GM19328 (cell line): ENCODE results near the gene NTHL1.

ENCODE experiments used
- ATAC-seq: cut with Tn5 transposase; IDR thresholded peaks from one replicate; pipeline ENCODE4 v1.9.1; 2021; ENCODE audit warnings: mild to moderate bottlenecking, moderate library complexity; ENCODE audit not compliant: unreplicated experiment

The NTHL1 gene

DNA sequence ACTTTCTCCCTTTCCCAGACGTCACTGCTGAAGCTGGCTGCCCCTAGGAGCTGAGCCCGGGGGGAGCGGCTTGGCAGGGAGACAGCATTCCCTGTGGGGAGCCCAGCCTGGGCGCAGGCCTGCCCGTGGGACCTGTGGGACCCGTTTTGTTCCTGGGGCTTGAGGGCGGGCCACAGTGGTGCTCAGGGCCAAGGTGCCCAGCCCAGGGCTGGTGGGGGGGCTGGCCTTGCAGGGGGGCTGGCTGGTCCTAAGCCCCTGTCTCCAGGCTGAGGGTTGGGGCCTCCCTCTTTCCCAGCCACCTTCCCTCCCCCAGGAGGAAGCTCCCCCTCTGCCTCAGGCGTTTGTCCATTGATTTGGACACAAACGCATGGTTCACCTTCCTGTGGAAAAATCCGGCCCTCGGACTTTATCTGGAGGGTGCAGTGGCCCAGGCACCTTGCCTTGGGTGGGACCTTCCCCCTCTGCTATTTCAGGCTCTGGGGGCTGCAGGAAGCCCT, 16.5 kb downstream of the NTHL1 start:
- ATAC-seq: no peak

DNA sequence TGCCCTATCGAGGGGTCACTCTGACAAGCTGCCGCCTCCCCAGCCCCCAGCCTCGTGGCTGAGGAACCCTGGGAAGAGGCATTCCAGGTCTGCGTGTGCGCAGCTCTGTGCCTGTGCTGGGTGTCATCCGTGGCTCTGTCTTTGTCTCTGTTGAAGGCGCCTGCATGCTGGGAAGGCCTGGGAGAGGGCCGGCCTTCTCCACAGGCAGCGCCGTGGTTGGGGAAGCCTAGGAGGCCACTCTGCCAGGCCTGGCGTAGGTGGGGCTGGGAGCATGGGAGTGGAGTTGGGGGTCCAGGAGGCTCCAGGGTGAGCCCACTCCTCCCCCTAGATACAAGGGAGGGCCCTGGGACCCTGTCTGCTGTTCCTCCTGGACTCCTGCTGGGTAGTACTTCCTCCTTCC, 17.6 kb downstream of the NTHL1 start:
- ATAC-seq: no peak

DNA sequence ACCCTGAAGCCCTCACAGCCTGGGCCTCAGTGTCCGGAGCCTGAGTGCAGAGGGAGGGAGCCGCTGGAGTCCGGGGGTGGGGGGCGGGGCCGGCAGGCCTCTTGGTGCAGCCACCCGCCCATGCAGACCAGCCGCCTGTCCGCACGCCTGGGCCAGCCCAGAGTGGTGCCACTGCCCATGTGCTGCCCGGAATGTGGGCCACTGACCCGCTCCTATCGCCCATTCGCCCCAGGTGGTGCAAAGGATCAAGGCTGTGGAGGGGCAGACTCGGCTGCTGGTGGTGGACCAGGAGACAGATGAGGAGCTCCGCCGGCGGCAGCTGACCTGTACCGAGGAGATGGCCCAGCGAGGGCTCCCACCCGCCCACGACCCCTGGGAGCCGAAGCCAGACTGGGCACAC, 18.3 kb downstream of the NTHL1 start:
- ATAC-seq: no peak

DNA sequence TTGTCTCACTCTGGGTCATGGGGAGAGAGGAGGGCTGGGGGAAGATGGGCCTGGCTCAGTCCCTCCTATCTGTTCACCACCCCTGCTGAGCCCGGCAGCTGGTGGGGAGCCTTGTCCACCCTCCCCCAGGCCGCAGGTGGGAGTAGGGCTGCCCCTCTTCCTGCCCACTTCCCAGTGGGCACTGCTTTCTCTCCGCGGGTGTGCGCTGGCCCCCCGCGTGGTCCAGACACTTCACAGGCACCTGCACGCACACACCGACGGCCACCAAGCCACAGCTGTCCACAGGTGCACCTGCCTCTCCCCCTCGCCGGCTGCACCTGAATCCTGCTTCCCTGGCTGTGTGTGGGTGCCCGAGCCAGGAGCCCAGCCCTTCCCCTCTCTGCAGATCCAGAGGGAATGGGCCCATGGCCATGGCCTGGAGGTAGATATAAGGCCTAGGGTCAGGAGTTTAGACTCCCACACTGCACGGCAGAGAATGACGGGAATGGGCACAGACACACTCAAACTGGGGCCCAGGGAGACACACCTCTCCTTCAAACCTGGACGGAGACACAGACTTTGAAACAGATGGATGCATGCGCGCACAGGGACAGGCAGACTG, 18.9 kb downstream of the NTHL1 start:
- ATAC-seq: no peak

DNA sequence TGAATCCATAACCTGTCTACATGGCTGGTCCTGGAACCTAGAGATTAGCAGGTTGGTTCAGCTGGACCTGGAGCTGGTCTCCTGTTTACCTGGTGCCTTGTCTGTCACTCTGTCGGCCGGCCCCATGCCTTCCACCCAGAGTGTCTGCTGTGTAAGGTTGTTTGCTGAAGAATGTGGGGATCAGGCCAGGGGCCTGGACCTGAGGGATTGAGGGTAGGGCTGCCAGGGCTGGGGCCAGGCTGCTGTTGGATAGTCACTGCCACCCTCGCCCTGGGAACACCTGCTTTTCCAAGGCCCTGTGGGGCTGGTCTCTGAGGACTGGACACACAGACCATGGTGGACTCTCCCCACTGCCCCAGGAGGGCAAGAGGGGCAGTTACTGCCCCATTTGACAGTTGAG, 19.5 kb downstream of the NTHL1 start:
- ATAC-seq: no peak

DNA sequence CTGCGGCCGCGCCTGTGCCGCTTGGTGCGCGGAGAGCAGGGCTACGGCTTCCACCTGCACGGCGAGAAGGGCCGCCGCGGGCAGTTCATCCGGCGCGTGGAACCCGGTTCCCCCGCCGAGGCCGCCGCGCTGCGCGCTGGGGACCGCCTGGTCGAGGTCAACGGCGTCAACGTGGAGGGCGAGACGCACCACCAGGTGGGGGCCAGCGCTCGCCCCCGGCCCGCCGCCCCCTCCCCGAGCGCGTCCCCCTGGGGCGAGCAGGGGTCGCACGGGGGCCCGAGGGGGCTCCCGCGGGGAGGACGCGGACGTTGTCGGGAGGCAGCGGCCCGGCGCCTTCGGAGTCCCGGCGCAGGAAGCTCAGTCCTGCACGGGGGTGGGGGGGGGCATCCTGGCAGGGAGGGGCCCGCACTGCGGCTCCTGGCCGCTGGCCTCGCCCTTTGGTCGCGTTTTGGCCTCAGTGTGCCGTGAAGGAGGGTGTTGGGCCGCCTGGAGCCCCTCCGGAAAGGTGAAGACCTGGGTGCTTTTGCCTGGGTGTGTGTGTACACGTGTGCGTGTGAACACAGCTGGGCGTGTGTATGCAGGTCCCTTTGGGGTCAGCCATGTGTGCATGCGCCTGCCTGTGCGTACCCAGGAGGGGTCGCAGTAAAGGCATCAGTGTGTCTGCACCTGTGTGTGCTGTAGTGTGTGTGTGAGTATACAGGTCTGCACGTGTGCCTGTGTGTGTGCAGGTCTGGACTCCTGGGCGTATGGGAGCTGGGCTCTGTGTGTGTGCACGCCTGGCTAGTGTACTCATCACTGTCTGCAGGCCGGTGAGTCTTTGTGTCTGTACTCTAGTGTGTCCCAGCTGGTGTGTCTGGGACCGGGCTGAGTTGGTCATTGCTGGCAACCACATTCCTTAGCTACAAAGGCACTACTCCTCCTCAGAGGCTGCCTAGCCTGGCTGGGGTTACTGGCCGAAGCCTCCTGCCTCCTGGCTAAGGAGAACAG, 20.3 kb downstream of the NTHL1 start:
- no peak for ATAC-seq

DNA sequence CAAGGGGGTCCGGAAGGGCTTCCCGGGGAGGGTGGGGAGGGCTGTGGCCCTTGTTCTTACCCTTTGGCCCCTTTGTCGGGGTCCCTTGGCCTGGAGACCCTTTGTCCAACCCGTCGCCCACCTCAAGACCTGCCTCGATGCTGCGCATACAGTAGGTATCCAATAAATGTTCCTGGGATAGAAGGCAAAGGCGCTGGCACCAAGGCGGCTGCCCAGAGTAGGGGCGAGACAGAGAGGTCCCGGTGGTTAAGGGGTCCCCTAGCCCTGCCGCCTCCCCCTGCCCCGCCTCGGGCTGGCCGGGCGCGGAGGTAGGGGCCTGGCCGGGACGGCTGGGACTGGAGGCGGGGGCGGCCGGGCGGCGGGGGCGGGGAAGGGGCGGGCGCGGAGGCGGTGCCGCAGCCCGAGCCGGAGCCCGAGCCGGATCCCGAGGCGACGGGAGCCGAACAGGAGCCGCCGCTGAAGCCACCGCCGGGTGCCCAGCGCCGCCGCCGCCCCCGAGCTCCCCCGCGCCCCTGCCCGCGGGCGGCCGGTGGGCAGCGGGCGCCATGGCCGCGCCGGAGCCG, 21.1 kb downstream of the NTHL1 start, which contains the start of gene NHERF2:
TSS of gene NHERF2 (plus strand) at position 442 of the 563 bp plus-strand sequence. CDS start at position 546, 104 bp downstream.
- no peak for ATAC-seq

DNA sequence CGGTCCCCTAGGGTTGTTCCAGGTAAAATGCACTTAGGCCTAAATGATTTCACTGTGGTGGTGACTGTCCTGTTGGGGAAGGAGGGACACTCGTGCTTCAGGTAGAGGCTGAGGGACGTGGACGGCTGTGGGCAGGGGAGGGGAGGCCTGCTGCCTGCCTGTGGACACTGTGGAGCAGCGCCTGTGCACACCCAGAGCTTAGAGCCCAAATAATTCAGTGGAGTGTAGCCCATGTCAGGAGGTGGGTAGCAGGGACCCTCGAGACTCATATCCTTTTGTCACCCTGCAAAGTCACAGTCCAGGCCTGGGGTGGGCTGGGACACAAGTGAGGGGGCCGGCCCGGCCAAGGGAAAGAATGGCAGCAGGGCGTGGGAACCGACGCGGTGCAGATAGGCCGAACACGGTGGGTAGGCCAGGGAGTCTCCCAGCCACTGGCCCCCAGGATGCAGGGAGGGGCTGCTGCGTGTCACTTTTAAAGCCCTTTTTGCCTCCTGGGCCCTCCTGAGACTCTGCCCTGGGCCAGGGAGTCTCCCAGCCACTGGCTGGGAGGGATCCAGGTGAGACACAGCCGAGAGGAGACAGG, 21.7 kb downstream of the NTHL1 start:
- ATAC-seq: no peak

DNA sequence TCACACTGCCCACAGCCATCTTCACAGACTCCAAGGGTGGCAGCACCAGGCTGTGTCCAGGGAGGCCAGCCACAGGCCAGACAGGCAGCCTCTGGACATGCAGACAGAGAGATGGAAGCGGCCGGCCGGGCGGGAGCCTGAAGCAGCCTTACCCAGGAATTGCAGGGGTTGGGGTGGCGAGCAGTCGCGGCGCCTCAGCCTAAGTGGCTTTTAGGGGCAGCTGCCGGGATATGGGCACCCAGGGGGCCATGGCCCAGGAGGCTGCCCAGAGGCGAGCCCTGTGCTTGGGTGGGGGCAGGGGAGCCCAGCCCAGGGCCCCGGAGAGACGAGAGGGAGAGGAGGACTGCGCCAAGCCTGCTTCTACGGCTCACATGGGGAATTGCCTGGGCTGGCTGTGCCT, 22.4 kb downstream of the NTHL1 start:
- no peak for ATAC-seq

DNA sequence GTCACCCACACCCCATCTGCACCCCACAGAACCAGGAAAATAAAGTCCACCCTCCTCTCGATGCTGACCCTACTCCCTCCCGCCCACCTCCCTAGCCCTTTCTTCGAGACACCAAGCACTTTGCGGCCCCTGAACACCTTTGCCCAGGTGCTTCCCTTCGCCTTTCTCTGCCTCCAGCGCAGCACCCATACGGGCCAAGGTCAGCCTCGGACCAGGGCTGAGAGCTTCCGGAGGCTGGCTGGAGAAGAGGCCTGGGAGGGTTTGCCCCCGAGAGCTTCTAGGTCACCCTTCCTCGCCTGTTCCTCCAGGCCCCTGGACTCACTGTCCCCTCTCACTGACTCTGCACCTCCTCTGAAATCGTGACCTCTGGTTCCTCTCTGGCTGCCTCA, 23.6 kb downstream of the NTHL1 start:
- ATAC-seq: no peak

DNA sequence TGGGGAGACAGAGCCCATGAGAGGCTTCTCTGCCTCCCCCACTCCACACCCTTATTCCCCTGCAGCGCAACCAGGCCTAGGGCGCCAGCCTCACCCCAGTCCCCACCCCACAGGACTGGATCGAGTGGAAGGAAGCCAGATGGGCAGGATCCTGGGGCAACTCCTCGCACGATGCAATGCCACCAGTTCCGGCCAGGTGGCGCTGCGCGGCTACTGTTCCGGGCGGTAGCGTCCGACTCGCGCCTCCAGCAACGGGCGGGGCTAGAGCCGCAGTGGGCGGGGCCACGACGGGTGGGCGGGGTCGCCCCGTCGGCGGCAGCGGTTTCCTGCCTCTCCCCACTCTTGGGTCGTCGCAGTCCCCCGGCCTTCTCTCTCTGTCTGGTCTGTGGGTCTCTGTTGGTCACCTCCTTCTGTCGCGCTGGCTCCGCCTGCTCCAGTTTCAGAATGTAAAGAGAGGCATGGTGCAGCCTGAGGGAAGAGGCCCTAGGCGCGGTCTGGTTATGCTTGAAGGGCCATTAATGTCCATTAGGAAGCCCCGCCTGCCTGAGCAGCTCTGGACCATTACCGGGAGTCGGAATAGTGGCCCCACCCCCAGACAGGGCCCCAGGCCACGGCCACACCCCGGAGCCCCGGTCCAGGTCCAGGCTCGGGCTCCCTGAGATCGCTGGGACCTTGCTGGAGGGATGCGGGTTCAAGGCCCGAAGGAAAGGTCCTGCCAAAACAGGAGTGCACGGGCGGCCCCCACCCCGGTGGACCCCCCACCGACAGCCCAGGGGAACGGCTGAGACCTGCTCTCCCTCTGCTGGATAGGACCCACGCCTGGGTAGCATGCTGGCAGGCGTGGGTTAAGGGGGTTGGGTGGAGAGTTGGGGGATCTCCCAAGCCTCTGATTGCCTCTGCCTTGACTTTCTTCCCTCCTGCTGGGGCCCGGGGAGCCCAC, 24.3 kb downstream of the NTHL1 start:
- peak; percentile 78 for ATAC-seq

DNA sequence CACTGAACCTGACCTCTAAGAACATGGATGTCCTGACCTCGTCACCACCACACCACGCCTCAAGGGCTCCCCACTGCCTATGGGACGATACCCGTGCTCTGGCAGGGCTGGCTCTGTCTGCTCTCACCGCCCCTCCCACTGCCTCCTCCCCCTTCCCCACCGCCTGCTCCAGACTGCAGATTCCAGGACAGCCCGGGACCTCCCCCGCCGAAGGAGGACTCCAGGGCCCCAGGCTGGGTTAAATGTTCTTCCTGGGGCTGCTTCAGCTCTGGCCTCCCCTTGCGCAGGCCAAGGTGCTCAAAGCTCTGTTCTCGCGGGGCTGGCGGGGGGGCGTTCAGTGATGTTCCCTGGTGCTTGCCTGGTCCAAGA, 24.9 kb downstream of the NTHL1 start:
- ATAC-seq: no peak

DNA sequence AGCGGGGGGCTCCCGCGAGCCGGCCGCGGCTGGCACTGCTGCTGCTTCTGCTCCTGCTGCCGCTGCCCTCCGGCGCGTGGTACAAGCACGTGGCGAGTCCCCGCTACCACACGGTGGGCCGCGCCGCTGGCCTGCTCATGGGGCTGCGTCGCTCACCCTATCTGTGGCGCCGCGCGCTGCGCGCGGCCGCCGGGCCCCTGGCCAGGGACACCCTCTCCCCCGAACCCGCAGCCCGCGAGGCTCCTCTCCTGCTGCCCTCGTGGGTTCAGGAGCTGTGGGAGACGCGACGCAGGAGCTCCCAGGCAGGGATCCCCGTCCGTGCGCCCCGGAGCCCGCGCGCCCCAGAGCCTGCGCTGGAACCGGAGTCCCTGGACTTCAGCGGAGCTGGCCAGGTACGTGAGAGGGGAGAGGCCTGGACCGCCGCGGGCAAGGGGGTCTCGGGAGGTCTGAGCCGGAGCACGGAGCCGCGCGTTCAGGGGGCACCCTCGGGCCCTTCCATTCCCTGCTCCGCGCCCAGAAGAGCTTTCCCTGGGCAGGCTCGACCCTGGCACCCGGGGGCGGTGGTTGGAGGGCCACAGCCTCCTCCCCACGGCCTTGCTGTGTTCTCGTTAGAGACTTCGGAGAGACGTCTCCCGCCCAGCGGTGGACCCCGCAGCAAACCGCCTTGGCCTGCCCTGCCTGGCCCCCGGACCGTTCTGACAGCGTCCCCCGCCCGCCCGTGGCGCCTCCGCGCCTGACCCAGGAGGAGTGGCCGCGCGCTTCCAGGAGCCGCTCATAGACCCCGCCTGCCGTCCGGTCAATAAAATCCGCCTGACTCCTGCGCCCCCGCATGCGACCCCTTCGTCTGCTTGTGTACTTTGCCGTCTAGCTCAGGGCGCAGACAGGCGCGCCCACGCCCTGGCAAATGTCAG, 27.5 kb downstream of the NTHL1 start:
- ATAC-seq: no peak

DNA sequence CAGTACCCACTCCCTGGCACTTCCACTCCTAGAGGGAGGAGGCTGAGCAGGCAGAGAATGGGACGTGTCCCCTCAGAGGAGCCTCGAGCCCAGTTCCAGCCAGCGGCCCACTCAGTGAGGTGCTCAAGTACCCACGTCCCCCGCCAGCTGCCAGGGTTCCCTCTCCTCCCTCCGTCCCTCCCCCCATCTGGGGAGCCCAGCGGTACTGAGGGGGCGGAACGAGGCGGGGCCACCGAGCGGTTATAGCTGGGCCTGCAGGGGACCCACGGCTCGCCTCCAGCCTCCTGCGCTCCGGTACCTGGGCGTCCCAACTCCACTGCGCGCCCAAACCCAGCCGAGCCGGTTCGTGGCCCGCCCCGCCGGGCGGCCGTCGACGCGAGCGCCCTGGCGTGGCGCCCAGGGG, 28.1 kb downstream of the NTHL1 start, which contains the start of gene NPW:
TSS of gene NPW (plus strand) at position 268 of the 403 bp plus-strand sequence.
- no peak for ATAC-seq

DNA sequence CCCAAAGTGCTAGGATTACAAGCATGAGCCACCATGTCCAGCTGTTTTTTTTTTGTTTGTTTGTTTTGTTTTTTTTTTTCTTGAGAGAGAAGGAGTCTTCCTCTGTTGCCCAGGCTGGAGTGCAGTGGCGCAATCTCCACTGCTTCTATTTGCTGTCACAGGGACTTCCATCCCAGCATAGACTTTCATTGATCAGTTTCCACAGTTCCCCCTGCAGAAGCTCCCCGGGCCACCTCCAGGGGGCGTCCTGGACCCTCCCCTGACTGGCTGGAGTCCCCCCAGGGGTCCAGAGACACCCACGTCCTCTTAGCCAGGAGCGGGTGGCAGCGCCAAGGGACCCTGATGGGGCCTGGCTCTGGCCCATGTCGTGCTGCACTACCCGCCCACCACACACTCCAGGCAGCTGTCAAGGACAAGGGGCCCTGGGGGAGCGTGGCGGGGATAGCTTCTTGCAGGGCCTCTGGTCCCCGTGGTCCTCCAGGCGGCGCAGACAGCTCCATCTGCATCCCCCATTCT, 31.2 kb downstream of the NTHL1 start:
- ATAC-seq: no peak

DNA sequence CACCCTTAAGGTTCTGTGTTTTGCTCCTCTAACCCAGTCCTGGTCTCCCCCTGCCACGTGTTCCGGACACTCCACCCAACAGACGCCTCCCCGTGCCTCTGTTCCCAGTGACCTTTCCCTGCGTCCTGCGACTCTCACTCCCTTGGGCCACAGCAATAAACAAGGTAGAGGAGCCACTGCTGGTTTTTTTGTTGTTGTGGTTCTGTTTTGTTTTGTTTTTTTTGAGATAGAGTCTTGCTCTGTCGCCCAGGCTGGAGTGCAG, 31.8 kb downstream of the NTHL1 start:
- no peak for ATAC-seq

DNA sequence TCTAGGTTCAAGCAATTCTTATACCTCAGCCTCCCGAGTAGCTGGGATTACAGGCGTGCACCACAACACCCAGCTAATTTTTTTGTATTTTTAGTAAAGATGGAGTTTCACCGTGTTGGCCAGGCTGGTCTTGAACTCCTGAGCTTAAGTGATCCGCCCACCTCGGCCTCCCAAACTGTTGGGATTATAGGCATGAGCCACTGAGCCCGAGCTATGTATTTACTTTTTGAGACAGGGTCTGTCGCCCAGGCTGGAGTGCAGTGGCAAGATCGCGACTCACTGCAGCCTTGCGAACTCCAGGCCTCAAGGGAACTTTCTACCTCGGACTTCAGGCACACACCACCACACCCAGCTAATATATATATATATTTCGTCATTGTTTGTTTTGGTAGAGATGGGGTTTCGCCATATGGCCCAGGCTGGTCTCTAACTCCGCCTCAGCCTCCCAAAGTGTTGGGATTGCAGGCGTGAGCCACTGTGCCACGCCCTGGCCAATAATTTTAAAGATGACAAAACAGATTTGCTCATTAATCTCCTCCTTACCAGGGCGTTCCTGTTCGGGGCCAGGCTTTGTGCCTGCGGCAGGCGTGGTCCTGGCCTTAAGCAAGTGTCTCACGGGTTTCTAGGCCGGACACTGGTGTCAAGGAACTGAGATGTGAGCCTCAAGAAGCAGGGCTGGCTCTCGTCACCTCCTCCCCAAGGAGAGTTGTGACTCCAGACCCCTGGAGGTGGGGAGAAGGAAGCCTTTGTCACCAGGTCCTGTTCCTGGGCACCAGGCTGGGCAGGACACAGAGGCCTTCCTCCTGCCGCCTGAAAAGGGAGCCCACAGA, 32.3 kb downstream of the NTHL1 start:
- no peak for ATAC-seq

DNA sequence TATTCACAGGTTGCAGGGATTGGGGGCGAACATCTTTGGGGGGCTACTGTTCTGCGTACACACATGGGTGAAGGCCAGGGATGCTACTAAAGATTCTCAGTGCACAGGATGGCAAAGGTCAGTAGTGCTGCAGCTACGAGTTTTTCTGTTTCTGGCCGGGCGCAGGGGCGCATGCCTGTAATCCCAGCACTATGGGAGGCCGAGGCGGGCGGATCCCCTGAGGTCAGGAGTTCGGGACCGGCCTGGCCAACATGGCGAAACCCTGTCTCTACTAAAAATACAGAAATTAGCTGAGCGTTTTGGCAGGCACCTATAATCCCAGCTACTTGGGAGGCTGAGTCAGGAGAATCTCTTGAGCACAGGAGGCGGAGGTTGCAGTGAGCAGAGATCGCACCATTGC, 34.1 kb downstream of the NTHL1 start:
- ATAC-seq: no peak
